CD4-positive, alpha-beta T cell treated with Interleukin-6 for 4 hours (primary cell): ENCODE measurements around the gene MDH1B.

Experiments used
- DNase-seq: peaks from one replicate; pipeline ENCODE4 v3.0.0-alpha.2; 2020; ENCODE audit warnings: mixed read lengths

Gene MDH1B

DNA sequence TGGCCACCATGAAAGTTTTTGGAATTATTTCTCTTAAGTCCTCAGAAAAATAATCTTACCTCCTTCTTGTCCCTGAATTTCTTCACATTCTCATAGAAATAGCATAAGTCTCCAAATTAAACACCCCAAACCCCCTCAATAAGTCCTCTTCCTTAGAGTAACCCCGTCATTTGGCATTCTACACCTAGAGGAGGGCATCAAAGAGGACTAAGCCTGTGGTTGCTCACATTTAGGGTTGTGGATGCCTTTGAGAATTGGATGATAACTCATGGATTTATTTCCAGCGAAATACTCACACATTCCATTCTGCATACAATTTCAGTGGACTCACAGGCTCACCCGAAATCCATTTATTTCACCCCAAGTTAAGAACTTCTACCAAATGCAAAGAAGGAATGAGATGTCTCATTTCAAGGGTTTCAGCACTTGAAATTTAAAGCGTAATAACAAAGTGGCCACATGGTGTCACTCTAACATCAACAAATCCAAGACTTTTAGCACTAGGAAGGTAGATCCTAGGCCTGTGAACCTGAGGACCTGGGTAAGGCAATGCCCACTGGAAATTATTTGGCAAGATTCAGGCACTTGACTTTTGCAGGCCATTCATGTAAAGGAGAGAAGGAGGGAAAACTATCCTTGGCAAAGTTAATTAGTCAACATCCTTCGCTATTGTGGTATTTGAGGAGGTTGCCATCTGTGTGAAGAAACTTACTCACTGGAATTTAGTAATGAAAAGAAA lies 71.6 kb downstream of the MDH1B start:
- peak; percentile 48 for DNase-seq

DNA sequence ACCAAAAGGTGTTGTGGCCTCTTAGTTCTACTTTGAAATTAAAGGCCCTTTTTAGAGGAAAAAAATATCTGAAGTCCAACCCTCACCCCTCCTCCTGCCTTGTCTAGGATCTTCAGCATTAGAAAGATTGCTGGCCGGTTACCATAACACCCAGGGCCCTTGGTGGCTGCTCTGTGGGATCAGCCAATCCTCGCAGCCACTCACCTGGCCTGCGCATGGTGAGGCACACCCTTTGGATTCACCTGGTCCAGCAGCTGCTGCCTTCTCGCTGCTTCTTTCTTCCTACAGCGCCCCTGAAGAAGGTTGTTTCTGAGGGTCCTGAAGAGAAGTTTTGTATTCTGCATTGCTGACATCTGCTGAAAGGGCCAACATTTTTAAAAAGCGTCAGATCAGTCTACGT lies 72.2 kb downstream of the MDH1B start:
- no peak for DNase-seq

DNA sequence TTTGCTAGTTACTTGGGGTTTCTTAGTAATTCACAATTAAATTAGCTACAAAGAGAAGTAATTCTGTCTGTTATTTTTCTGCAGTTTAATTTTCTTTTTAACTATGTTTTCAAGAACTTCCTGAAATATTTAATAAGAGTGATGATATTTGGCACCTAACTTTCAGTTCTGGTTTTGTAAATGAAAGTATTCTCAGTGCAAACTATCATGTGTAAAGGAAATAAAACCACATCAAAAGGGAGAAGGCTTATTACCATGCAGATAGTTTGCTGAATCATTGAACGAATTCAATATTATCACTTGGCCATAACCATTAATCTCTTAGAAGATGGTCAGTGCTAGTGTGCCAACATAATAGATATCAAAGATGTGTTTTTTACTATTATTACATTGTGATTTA lies 76.1 kb downstream of the MDH1B start:
- no peak for DNase-seq

DNA sequence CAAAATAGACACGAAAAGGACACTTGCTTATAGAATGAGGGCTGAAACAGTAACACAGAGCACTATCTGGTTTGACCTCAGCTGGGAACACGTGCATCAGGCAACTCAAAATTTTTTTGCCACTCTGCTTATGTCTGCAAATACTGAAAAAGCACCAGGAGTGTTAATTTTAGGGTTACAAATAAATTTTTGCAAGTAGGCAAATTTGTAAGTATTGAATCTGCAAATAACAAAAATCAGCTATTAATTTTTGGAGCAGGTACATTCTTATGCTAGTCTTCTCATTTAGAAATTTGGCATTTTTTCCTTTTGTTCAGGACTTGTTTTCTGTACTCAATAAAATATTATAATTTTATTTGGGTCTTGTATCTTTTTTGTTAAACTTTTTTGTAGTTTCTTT lies 76.7 kb downstream of the MDH1B start:
- DNase-seq = no peak
